ENCODE results near the gene MTARC2.

GRCh38 chr1:220815409-220815808 is 67.3 kb downstream of the MTARC2 start:
- TF ChIP-seq CTCF (IDR thresholded peaks at IDR 0.05; ENCODE audit: insufficient read depth, low read length): no peak
- TF ChIP-seq SPI1 (IDR thresholded peaks at IDR 0.05; ENCODE audit: borderline replicate concordance, low read depth): no peak

Data from HL-60 (cell line).